Tongue (tissue), 2 donors: ENCODE results near the gene TRIM33. TPM values are rescaled to one million over a fixed set of nuclear protein-coding genes. Genes with fewer than 3 reads are reported as not detected.
"Not testable (repeated sequence)": the region's sequence is repeated elsewhere in the genome, so short reads cannot be mapped to it uniquely, and the experiment has no call there.

Source experiments
- DNase-seq: peaks from one replicate; pipeline ENCODE4 v3.0.0-alpha.2; 2015
- total RNA-seq: library from RNA; depleted of rRNA; stranded (reverse); fragments of >200 nt; gene quantifications from one replicate; pipeline ENCODE4 v1.2.3, GENCODE V29; 2014

The TRIM33 gene
- total RNA-seq, 1 donor from 2014 or later, result 49.9 TPM

DNA sequence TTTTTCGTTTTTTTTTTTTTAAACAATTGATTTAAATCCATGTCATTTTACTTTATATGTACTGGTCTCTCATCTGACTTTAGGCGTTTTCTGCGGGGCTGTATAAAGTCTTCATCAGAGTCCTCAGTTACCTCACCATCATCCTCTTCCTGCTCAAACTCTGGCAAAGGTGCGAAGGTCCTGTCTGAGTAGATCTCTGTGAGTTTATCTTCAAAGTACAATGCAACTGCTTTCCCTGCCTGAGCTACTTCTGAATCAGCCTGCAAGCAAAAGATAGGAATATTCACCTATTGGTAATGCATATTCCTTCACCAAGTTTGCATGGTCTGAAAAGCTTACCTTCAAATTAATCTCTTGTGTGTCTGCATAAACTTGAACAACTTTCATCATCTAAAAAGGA is 113.4 kb downstream of the TRIM33 start:
- no peak for DNase-seq

- no peak for DNase-seq
Observed at GRCh38 chr1:114395863-114396262, 115.1 kb downstream of the TRIM33 start.

GRCh38 chr1:114390960-114391359 is 120.0 kb downstream of the TRIM33 start:
- DNase-seq, result no peak

GRCh38 chr1:114390361-114390760 is 120.6 kb downstream of the TRIM33 start:
- DNase-seq, result no peak

DNA sequence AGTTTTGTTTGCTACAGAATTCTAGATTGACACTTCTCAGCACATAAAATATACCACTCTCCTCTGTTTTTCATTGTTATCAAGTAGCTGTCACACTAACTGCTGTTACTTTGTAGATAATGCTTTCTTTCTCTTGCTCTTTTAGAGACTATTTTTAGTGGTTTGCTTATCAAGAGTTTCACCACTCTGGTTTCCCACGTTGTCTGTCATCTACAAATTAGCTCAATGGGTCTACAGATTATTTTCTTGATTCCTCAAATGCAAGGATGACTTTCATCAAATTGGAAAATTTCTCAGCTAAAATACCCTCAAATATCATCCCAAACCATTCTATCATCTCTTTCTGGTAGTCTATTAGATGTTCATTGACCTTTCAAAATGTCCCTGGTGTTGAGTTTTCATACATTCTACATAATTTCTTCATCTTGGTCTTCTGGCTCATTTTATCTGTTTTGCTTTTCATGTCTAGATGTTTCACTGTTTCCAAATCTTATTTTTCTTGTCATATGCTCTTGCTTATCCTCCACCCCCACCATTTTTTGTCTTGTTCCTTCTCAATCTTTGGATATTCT is 122.5 kb downstream of the TRIM33 start:
- no peak for DNase-seq

DNA sequence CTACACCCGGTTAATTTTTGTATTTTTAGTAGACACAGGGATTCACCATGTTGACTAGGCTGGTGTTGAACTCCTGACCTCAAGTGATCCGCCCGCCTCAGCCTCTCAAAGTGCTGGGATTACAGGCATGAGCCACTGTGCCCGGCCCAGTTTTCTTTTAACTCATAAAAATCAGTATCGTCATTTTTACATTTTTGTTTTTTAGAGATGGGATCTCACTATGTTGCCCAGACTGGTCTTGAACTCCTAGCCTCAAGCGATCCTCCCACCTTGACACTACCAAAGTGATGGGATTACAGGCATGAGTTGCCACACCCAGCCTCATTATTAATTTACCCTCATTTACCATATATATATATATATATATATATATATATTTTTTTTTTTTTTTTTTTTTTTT is 123.4 kb downstream of the TRIM33 start:
- DNase-seq, result not testable (repeated sequence)

DNA sequence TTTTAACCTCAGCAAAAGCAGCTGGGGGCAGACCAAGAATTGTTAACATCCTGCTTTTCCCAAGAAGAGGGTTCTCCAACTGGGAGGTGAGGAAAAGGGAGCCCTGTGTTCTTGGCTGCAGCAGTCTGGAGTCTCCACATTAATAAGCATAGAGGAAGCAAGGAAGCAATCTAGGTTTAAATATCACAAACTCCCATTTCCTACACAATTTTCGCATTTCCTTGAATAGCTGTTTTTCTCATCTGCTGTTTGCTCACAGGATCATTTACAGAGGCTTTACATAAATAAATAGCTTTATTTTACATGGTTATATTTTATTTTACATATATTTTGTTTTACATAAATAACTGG is 124.0 kb downstream of the TRIM33 start:
- DNase-seq, result no peak

GRCh38 chr1:114386129-114387009 is 124.6 kb downstream of the TRIM33 start:
- no peak for DNase-seq

DNA sequence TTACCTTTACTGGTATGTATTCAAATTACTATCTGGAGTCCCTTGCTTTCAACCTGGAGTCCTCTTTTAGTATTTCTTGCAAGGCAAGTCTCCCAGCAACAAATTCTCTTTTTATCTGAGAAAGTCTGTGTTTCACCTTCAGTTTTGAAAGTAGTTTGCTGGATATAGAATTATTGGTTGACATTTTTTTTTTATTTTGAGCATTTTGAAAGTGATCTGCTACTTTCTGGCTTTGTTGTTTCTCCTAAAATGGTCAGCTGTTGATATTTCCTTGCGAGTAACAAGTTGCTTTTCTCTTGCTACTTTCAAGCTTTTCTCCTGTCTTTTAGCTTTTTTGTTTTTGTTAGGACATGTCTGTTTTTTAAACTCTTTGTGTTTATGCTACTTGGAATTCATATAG is 126.1 kb downstream of the TRIM33 start:
- DNase-seq, result no peak

- no peak for DNase-seq
Observed at GRCh38 chr1:114379987-114380386, 131.0 kb downstream of the TRIM33 start.

DNA sequence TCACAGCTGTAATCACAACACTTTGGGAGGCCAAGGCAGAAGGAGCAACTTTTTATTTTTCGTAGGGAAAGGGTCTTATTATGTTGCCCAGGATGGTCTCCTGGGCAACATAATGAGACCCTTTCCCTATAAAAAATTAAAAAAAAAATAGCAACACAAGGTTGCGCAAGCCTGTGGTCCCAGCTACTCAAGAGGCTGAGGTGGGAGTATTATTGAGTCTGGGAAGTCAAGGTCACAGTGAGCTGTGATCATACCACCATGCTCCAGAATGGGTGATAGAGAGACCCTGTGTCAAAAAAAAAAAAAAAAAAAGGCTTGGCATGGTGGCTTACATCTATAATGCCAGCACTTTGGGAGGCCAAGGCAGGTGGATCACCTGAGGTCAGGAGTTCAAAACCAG is 131.6 kb downstream of the TRIM33 start:
- no peak for DNase-seq

DNA sequence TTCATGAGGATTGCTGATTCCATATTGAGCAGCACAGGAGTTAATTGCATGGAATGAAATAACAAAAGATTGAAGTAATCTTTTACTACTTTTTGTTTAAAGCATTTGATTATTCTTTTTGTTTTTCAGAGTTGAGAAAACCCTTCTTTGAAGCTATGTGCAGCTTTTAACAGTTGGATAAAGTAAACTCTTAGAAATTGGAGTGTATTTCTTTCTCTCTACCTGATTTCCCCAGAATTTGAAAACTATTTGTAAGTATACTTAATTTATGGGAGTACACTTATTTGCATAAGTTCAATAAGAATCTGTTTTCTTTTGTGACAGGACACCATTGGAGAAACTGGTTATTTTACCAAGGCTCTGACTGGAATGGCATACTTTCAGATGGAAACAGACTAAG is 133.6 kb downstream of the TRIM33 start:
- no peak for DNase-seq

GRCh38 chr1:114369930-114370329 is 141.1 kb downstream of the TRIM33 start:
- no peak for DNase-seq

DNA sequence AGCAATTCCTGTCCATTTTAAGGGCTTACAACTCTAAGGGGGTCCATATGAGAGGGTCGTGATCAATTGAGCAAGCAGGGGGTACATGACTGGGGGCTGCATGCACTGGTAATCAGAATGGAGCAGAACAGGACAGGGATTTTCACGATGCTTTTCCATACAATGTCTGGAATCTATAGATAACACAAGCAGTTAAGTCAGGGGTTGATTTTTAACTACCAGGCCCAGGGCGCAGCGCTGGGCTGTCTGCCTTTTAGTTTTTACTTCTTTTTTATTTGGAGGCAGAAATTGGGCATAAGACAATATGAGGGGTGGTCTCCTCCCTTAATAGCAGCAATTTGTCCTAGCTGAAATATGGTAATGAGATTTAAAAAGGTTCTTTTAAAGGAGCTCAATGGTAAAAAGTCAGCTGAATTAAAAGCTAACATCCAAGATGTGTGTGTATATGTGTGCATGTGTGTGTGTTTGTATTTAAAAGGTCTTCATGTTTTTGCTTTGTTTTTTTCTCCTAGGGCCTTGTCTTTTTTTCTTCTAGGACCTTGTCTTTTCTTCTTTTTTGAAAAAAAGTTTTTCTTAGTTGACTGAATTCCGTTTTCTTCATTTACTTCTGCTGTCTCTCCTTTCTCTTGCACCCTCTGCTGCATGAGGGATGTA is 141.6 kb downstream of the TRIM33 start:
- not testable (repeated sequence) for DNase-seq

GRCh38 chr1:114368560-114369255 is 142.3 kb downstream of the TRIM33 start:
- DNase-seq, result no peak

DNA sequence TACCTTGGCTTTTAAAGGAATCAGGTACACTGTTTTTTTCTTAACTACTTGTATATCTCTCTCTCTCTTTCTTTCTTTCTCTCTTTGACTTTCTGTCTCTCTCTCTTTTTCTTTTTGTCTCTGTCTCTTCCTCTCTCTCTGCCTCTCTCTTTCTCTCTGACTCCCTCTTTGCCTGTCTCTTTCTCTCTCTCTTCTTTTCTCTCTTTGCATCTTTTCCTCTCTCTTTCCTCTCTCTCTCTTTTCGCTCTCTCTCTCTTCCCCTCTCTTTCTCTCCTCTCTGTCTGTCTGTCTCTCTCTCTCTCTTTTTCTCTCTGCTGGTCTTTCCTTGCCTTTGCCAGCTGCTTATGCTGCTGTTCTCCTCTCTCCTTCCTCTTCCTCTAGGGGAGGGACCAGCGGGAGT is 143.2 kb downstream of the TRIM33 start:
- no peak for DNase-seq

DNA sequence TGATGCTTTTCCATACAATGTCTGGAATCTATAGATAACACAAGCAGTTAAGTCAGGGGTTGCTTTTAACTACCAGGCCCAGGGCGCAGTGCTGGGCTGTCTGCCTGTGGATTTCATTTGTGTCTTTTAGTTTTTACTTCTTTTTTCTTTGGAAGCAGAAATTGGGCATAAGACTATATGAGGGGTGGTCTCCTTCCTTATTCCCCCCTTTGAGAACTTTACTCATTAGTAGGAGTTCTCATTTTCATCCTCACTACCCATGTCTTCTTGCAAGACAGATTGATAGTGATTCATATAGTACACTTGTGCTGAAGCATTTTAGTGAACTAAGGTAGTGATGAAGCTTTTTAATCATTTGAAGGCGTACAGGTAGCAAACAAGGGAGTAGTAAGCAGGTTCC is 147.8 kb downstream of the TRIM33 start:
- not testable (repeated sequence) for DNase-seq

GRCh38 chr1:114359791-114360190 is 151.2 kb downstream of the TRIM33 start:
- DNase-seq, result no peak

DNA sequence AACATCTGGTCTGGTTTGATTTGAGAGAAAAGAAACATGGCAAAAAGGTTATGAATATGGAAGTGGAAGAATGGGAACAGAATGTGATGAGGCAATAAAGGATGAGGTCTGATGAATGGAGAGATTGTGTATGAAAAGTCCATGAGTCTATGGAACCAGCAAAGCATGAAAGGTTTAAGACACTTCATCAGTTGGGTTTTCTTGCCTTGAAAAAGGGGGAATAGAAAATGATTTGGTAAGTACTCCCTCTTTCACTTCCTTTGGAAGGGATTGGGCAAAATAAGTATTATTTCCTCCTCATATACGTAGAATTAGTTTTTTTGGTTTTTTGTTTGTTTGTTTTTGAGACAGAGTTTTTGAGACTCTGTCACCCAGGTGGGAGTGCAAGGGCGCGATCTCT is 155.8 kb downstream of the TRIM33 start:
- DNase-seq, result no peak

GRCh38 chr1:114353262-114353661 is 157.7 kb downstream of the TRIM33 start:
- peak; percentile 79 for DNase-seq

- peak; percentile 30 for DNase-seq
Observed at GRCh38 chr1:114352797-114353196, 158.2 kb downstream of the TRIM33 start.

DNA sequence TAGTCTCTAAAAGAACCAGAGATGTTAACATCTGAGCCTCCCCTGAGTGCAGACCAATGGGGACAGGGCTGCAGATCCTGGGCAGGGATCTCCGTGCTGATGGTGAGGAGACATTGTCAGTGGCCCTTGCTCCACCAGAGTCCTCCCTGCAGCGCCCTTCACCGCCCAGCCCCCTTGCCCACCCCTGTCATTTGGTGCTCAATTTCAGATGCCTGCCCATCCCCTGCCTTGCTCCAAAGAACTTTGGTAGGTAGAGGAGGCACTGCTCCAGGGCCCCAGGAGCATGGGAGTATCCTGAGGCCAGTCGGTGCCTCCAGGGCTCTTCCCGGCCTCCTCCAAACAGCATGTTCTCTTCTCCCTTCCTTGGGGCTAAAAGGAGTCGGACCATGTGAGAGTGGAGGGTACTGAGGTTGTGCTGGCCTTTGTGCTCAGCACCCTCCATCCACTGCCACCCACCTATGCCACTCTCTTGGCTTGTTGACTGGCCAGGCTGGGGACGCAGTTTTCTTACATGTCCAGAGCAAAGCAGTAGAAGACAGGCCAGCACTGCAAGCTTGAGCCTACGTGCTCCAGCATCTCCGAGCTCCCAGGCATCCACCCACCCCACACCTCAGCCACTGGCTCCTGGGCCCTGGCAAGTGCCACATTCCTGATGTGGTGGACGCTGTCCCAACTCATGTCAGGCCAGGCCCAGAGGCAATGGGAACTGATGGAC is 160.1 kb downstream of the TRIM33 start:
- DNase-seq, result no peak
